SK-N-MC (cell line): Measurements from ENCODE around the gene TTI1.

Experiments
- DNase-seq: peaks from one replicate; pipeline ENCODE4 v3.0.0-alpha.2; 2011; ENCODE audit warnings: low read depth, low spot score
- H3K27ac ChIP-seq: fragments of 200-600 bp; sonication (generic); 2 replicates; pipeline ENCODE4 v1.5.1; 2016; ENCODE audit warnings: mixed run types
- H3K36me3 ChIP-seq: fragments of 200-600 bp; sonication (generic); 2 replicates; pipeline ENCODE4 v1.6.1; 2017; ENCODE audit warnings: antibody characterized with exemption, low read length, mixed read lengths; ENCODE audit not compliant: insufficient read depth
- H3K4me3 ChIP-seq: fragments of 200-600 bp; sonication (generic); 2 replicates; pipeline ENCODE4 v1.5.1; 2016
- H3K9ac ChIP-seq: fragments of 200-600 bp; sonication (generic); 2 replicates; pipeline ENCODE4 v1.8.0; 2017; ENCODE audit warnings: mixed run types, mixed read lengths; ENCODE audit not compliant: insufficient read length
- H3K9me3 ChIP-seq: fragments of 200-600 bp; sonication (generic); 2 replicates; pipeline ENCODE4 v1.6.1; 2017; ENCODE audit warnings: low read depth, mild to moderate bottlenecking, antibody characterized with exemption, low read length, moderate library complexity, mixed read lengths
- EZH2 ChIP-seq: fragments of 200-600 bp; sonication (generic); IDR thresholded peaks from one replicate; pipeline ENCODE4 v1.6.1; 2017; ENCODE audit warnings: antibody characterized with exemption
- FOXP2 ChIP-seq: optimal IDR thresholded peaks from 2 replicates; pipeline ENCODE3; 2011; ENCODE audit warnings: mild to moderate bottlenecking, moderate library complexity; ENCODE audit not compliant: insufficient read depth; ENCODE audit errors: extremely low read length, control extremely low read depth
- POLR2AphosphoS5 ChIP-seq: IDR thresholded peaks from 2 replicates; pipeline ENCODE4 v1.6.1; 2012; ENCODE audit warnings: mild to moderate bottlenecking, low read depth, low read length, borderline replicate concordance

The TTI1 gene

GRCh38 chr20:37999526-38000263 is 33.6 kb downstream of the TTI1 start:
- no peak for DNase-seq
- TF ChIP-seq FOXP2 (no peak), POLR2AphosphoS5 (no peak), EZH2 (no peak)
- no peak overlapping the region for H3K9ac ChIP-seq
- H3K4me3 ChIP-seq, result no peak overlapping the region
- no peaks in the 10 kb centered on the region for H3K9me3 ChIP-seq
- H3K27ac ChIP-seq, result no peak overlapping the region
- H3K36me3 ChIP-seq, result peaks cover 89% of the 10 kb centered on the region

DNA sequence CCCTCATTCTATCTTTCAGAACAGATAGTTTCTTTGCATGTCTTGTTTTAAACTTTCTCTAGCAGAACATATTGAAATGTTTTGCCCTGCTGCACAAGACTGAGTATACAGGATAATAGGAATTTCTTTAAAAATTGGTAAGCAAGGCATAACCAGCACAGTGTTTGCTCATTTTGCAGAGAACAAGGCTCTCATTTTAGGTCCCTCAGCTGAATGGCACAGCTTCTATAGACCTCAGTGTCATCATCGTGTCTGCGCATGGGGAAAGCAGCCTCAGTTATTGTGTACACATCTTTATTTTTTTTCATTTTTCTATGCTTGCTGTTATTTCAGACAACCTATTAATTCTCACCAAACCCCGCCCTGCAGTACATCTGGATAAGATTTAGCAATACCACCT is 35.7 kb downstream of the TTI1 start:
- no peak for TF ChIP-seq FOXP2
- TF ChIP-seq POLR2AphosphoS5, result no peak
- TF ChIP-seq EZH2, result no peak
- Histone ChIP-seq H3K27ac (no peak overlapping the region), H3K9me3 (no peaks in the 10 kb centered on the region), H3K36me3 (peaks cover 86% of the 10 kb centered on the region), H3K4me3 (no peak overlapping the region), H3K9ac (no peak overlapping the region)
- no peak for DNase-seq

GRCh38 chr20:37995856-37996605 is 37.2 kb downstream of the TTI1 start:
- no peak for DNase-seq
- H3K4me3 ChIP-seq, result no peak overlapping the region
- no peak overlapping the region for H3K27ac ChIP-seq
- no peak for TF ChIP-seq FOXP2
- no peak for TF ChIP-seq POLR2AphosphoS5
- no peak for TF ChIP-seq EZH2
- H3K9me3 ChIP-seq, result no peaks in the 10 kb centered on the region
- no peak overlapping the region for H3K9ac ChIP-seq
- peaks cover 85% of the 10 kb centered on the region for H3K36me3 ChIP-seq

- TF ChIP-seq EZH2, result no peak
- no peak for TF ChIP-seq POLR2AphosphoS5
- no peak for TF ChIP-seq FOXP2
- H3K27ac ChIP-seq, result no peak overlapping the region
- DNase-seq, result no peak
- H3K9ac ChIP-seq, result no peak overlapping the region
- H3K9me3 ChIP-seq, result no peaks in the 10 kb centered on the region
- H3K4me3 ChIP-seq, result no peak overlapping the region
- peaks cover 70% of the 10 kb centered on the region for H3K36me3 ChIP-seq
Measured at GRCh38 chr20:37994512-37994911, 38.7 kb downstream of the TTI1 start.

- H3K27ac ChIP-seq, result peak overlapping the region; percentile 44
- H3K36me3 ChIP-seq, result peaks cover 69% of the 10 kb centered on the region
- no peak overlapping the region for H3K4me3 ChIP-seq
- H3K9me3 ChIP-seq, result no peaks in the 10 kb centered on the region
- DNase-seq, result peak; percentile 45
- TF ChIP-seq EZH2, result no peak
- TF ChIP-seq FOXP2, result no peak
- TF ChIP-seq POLR2AphosphoS5, result no peak
- no peak overlapping the region for H3K9ac ChIP-seq
Measured at GRCh38 chr20:37992802-37993409, 40.4 kb downstream of the TTI1 start.

DNA sequence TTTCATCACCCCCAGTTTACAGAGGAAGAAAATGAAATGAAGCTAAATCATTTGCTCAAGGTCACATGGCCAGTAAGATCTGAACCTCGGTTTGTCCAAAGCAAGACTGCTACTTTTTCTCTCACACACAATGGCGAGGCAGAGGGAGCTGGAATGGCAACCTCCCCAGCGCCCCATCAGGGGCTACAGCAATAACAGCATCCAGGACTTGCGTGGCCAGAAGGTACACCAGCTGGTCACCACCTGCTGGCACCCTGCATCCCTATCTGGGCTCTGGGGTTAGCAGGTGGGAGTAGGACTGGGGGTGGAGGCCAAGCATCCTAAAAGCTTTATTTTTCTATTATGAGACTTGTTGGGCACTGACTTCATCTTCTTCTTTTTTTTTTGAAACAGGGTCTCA is 41.3 kb downstream of the TTI1 start:
- H3K4me3 ChIP-seq, result no peak overlapping the region
- no peak overlapping the region for H3K9ac ChIP-seq
- no peaks in the 10 kb centered on the region for H3K9me3 ChIP-seq
- no peak for DNase-seq
- TF ChIP-seq POLR2AphosphoS5 (no peak), EZH2 (no peak), FOXP2 (no peak)
- H3K27ac ChIP-seq, result no peak overlapping the region
- H3K36me3 ChIP-seq, result peaks cover 62% of the 10 kb centered on the region

GRCh38 chr20:37991157-37991866 is 41.9 kb downstream of the TTI1 start:
- Histone ChIP-seq H3K27ac (no peak overlapping the region), H3K4me3 (no peak overlapping the region), H3K9ac (no peak overlapping the region), H3K9me3 (no peaks in the 10 kb centered on the region), H3K36me3 (peaks cover 62% of the 10 kb centered on the region)
- no peak for TF ChIP-seq FOXP2
- no peak for TF ChIP-seq POLR2AphosphoS5
- no peak for TF ChIP-seq EZH2
- DNase-seq, result no peak

- H3K36me3 ChIP-seq, result peaks cover 55% of the 10 kb centered on the region
- TF ChIP-seq POLR2AphosphoS5 (no peak), EZH2 (no peak), FOXP2 (no peak)
- no peak overlapping the region for H3K9ac ChIP-seq
- no peak overlapping the region for H3K4me3 ChIP-seq
- no peak for DNase-seq
- no peaks in the 10 kb centered on the region for H3K9me3 ChIP-seq
- H3K27ac ChIP-seq, result no peak overlapping the region
Measured at GRCh38 chr20:37990571-37991151, 42.6 kb downstream of the TTI1 start.
